ENCODE results near the gene H6PD. TPM values are rescaled to one million over a fixed set of nuclear protein-coding genes. Genes with fewer than 3 reads are reported as not detected.
"Not testable (repeated sequence)": the region's sequence is repeated elsewhere in the genome, so short reads cannot be mapped to it uniquely, and the experiment has no call there.

Gene H6PD
- total RNA-seq, 1 donor from 2014 or later = 116 TPM

DNA sequence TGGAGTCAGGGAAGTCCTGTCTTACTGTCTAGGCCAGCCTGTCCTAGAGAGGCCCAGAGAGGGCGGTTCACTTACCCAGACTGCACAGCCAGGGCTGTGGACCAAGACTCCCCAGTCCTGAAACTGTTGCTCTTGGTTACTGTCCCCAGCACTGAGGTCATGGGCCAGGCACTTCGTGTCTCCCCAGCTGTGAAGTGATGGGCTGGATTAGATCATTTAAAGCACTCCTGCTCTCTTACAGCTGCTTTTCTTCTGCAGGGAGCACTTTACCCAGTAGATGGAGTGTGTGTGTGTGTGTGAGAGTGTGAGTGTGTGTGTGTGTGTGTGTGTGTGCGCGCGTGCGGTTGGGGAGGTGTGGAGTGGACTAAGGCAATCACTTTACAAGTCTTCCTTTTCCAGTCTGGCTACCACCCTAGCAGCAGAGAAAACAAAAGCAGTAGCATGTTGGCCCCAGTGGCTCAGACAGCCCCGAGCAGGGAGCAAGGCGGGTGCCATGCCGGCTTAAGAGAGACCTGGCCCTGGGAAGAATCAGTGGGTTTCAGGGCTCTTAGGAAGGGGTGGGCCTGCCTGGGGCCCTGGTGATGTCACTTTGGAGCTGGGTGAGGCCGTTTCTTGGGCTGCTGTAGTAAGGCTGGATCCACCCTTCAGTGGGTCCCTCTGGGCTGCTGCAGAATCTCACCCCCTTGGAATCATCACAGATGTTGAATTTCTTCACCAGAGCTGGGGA lies 60.5 kb downstream of the H6PD start:
- ATAC-seq (peak; percentile 1), DNase-seq (ENCODE audit: low spot score) (no peak)

DNA sequence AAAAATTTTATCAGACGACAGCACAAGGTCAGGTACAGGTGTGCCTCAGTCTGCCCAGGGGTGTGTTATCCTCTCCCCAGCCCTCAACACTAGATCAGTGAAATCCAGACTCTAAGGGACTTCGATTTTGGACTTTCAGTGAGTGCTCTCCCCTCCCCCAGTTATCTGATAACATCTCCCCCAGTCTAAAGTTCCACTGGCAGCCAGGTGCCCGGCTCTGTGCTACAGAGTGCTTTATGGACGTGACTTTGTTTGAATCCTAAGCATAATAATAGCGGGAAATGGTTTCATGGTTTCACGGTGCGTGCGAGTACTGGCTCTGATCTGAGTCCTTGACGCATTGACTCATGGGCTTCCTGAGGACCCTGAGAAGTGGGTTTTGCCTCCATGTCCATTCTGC lies 61.3 kb downstream of the H6PD start:
- peak; percentile 63 for DNase-seq (ENCODE audit: low spot score)
- peak; percentile 50 for ATAC-seq

GRCh38 chr1:9296850-9297249 lies 62.3 kb downstream of the H6PD start:
- ATAC-seq (no peak), DNase-seq (ENCODE audit: low spot score) (no peak)

DNA sequence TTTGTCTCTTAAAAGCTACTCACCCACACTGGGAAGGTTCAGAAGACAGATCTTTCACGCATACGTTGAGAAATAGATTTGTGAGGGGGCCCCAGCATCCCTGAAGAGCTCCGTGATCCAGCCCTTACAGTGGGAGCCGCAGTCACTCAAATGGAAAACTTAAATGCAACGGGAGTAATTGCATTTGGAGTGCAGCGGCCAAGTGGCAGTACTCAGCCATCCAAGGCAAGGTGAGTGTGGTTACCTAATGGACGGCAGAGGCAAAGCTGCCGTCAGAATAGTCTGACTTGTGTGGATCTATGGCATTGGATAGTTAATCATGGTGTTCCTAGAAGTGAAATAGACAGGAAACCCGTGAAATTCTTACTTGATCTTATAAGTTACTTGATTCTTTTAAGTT lies 63.3 kb downstream of the H6PD start:
- ATAC-seq (no peak), DNase-seq (ENCODE audit: low spot score) (no peak)

- no peak for ATAC-seq
- no peak for DNase-seq (ENCODE audit: low spot score)
Measured at GRCh38 chr1:9298282-9298681, 63.7 kb downstream of the H6PD start.

DNA sequence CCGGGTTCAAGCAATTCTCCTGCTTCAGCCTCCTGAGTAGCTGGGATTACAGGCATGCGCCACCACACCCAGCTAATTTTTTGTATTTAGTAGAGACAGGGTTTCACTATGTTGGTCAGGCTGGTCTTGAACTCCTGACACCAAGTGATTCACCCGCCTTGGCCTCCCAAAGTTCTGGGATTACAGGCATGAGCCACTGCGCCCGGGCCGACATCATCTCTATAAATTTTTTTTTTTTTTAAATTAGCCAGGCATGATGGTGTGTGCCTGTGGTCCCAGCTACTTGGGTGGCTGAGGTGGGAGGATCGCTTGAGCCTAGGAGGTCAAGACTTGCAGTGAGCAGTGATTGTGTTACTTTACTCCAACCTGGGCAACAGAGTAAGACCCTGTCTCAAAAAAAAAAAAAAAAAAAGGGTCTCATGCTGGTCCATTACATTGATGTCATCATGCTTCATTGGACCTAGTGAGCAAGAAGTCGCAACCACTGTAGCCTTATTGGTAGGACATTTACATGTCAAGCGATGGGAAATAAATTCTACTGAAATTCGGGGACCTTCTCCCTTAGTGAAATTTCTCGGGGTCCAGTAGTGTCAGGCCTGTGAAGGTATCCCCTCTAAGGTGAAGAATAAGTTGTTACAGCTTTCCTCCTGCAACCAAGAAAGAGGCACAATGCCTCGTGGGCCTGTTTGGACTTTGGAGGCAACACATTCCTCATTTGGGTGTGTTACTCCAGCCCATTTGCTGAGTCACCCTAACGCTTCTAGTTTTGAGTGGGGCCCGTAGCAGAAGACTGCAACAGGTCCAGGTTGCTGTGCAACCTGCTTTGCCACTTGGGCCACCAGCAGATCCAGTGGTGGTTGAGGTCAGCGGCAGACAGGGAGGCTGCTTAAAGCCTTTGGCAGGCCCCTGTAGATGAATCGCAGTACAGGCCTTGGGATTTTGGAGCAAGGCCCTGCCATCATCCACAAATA lies 65.3 kb downstream of the H6PD start:
- DNase-seq (ENCODE audit: low spot score); ATAC-seq: not testable (repeated sequence)

GRCh38 chr1:9300573-9300972 lies 66.0 kb downstream of the H6PD start:
- ATAC-seq (no peak), DNase-seq (ENCODE audit: low spot score) (no peak)

- DNase-seq (ENCODE audit: low spot score) (no peak), ATAC-seq (peak; percentile 12)
Measured at GRCh38 chr1:9302745-9303524, 68.4 kb downstream of the H6PD start.

GRCh38 chr1:9303916-9304315 lies 69.3 kb downstream of the H6PD start:
- ATAC-seq = no peak
- no peak for DNase-seq (ENCODE audit: low spot score)

DNA sequence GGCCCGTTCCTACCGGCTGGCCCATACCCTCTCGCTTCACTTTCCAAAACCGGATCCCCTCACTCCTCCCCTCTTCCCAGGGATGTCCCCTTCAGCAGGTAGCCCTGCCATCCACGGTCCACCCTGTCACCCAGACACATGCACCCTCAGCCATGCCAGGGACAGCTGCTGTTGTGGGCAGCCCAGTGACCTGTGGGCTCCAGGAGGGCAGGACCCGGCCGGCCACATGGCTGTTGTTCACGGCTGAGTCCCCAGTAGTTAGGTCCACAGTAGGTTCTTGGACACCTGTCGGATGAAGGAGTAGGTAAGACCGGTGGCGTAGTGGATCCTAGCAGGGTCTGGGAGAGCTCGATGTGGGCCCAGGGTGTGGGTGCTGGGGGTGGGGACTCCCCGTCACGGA lies 70.6 kb downstream of the H6PD start:
- DNase-seq (ENCODE audit: low spot score) = no peak

DNA sequence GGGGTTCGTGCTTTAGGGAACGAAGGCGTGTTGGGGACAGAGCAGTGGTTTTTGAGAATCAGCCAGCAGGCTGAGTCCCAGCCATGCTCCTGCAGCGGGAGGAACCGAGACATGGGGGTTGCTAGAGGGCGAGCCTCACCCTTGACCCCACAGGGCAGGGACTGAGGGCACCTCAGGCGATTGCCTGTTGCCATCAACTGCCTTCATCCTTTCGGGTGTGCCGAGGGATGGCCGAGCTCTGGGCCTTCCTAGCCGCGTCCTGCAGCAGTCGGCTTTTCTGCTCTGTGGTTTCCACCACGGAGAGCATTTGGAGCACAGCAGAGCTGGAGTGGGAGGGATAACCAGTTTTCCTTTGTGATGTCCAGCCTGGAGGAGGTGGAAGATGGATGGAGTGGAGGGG lies 71.4 kb downstream of the H6PD start:
- ATAC-seq (peak; percentile 24), DNase-seq (ENCODE audit: low spot score) (no peak)

More for the DNA sequence above, 70.6 kb downstream of the H6PD start:
- ATAC-seq = no peak

DNA sequence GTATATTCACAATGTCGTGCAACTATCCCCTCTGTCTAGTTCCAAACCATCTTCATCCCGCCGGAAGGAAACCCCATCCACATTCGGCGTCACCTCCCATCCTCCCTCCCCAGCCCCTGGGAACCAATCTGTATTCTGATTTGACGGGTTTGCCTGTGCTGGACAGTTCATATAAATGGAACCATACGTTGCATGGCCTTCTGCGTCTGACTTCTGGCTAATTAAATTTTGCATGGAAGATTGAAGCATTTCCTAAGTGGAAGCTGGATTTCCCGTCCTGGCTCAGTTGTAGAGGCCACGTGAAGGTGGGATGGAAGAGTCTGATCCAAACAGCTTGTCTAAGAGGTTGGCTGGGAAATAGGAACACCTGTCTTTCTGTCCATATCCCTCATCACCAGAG lies 72.7 kb downstream of the H6PD start:
- no peak for ATAC-seq

GRCh38 chr1:9308236-9308785 lies 73.7 kb downstream of the H6PD start:
- no peak for DNase-seq (ENCODE audit: low spot score)
- no peak for ATAC-seq

More for the DNA sequence above, 72.7 kb downstream of the H6PD start:
- no peak for DNase-seq (ENCODE audit: low spot score)

GRCh38 chr1:9309080-9309479 lies 74.5 kb downstream of the H6PD start:
- DNase-seq (ENCODE audit: low spot score) (no peak), ATAC-seq (no peak)

GRCh38 chr1:9309991-9310390 lies 75.4 kb downstream of the H6PD start:
- ATAC-seq (no peak), DNase-seq (ENCODE audit: low spot score) (no peak)

DNA sequence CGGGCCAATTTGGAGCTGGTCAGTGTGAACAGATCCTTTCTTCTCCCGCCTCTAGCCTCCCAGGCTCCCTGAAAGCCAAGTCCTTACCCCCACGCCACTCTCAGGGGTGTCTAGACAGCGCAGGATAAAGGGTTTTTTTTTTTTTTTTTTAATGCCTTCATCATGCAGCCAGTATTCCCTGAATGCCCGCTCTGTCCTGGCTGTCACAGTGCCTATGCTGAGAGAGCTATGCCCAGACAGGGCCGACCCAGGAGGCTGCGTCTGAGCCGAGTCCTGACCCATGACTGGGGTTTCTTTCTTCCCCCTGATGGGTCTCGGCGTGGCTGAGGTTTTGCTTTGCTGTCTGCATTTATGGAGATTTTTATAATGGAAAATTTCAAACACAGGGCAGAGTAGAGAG lies 76.5 kb downstream of the H6PD start:
- ATAC-seq = no peak
- no peak for DNase-seq (ENCODE audit: low spot score)

GRCh38 chr1:9311479-9311878 lies 76.9 kb downstream of the H6PD start:
- ATAC-seq (no peak), DNase-seq (ENCODE audit: low spot score) (no peak)

GRCh38 chr1:9312168-9312720 lies 77.7 kb downstream of the H6PD start:
- ATAC-seq (no peak), DNase-seq (ENCODE audit: low spot score) (no peak)

- no peak for ATAC-seq
- DNase-seq (ENCODE audit: low spot score) = no peak
Measured at GRCh38 chr1:9313576-9313975, 79.0 kb downstream of the H6PD start.

DNA sequence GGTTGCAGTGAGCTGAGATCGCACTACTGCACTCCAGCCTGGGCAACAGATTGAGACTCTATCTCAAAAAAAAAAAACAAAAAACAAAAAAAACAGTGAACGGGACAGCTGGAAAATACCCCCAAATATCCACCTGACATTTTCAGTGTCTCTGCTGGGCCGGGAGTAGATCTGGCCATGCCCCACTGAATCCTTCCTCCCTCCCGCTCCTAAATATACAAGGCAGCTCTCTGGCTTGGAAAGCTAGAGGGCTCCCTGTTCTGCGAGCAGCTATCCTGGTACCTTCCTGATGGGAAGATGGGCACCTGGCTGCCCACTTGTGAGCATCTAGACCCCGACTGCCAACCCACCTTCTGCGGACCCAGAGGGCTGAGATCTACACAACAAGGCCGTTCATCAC lies 79.5 kb downstream of the H6PD start:
- no peak for ATAC-seq
- no peak for DNase-seq (ENCODE audit: low spot score)
